GM20431 (cell line): Measurements from ENCODE around the gene RALB.

Source experiments
- in situ Hi-C: fragments of 300-500 bp; cut with MseI, MboI; formaldehyde crosslinking; loops from one replicate; pipeline ENCODE4 v1.15.0; 2020; ENCODE audit warnings: low sequenced_read_pairs; ENCODE audit not compliant: unreplicated experiment

The RALB gene, protein sequence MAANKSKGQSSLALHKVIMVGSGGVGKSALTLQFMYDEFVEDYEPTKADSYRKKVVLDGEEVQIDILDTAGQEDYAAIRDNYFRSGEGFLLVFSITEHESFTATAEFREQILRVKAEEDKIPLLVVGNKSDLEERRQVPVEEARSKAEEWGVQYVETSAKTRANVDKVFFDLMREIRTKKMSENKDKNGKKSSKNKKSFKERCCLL

DNA sequence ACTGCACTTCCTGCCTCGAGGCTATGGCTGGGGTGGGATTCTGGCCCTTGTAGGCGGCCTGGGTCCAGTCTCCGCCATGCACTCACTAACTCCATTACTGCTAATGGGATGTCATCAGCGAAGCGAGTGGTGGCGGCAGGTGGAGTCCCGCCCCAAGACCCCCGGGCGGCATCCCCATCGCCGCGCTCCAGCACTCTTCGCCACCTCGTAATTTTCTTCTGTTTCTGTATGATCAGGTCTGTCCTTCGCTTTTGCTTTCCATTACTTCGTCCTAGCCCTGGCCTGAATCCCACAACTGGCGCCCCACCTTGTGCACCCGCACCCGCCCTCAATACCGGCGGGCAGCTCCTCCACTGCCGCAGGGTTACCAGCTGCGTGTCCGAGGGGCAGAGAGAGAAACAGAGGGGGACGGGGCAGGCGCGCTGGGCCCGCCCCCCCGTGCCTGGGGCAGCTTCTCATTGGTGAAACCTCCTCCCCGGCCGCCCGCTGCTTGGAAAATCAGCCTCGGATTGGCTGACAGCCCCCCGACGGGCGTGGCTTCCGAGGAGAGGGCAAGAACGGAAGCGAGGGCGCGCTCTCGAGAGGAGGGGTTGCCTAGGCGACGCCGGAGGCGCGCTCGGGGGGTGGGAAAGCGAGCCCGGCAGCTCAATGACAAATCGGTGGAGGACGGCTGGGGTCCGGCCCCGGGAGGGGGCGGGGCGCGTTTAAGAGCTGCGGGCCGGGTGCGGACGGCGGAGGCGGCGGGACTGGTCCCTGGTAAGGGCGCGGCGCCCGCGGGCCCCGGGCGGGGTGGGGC, at the start of gene RALB:
Gene RALB (plus strand): TSS at position 628 of the 796 bp plus-strand sequence. CDS start 25,813 bp downstream, outside the sequence.
- in situ Hi-C loops: no loop called here

DNA sequence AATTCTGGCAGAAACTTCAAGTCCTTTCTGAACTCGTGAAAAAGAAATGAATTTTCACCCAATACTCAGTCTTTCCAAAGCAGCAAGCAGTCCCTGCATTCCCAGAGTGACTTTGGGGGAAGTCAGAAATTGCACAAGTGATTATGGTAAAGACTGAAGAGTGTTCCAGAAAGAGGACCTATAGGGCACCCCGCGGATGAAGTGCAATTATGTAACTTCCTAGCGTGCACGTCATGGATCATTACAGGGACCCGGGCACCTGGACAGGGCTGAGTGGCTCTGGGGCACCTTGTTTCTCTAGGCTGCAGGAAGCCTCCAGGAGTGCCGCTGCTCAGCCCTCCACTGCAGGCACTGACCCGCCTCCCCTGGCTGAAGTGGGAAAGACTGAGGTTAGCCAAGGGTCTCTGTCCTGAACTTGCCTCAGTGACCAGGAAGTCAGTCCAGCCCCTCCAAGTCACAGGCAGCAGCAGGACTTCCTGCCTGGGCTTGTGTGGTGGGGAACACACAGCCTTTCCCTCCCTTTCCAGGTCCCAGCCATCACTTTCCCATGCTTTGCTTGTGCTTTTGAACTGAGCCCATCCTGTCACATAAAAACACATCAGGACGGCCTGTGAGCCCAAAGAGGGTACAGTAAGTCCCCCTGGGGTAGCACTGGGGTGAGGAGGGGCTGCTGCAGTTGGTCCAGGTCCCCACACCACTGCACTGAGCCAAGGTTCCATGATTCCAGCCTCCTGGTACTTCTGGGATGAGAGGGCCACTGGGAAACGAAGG, 49.2 kb upstream of the RALB start:
- in situ Hi-C loops: loop anchor here (25.0 kb wide), 1 partner anchor 109 kb away; no protein-coding TSS in a partner anchor

DNA sequence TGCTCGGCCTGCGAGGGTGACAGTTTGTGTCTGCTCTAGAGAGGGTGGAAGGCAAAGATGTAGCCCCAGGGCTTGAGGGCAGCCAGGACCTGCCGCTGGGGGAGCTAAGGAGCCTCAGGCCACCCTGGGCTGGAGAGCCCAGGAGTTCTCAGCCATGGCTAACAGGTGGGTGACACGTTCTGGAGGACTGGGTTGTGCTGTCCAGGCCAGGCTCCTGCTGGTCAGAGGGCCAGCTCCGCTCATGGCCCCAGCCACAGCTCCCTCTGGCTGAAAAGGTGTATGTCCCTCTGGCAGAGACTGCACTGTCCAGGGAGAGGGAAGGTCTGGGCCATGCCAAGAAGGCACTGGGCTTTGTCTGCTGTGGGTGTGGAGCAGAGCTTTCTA, 48.6 kb upstream of the RALB start:
- in situ Hi-C loops: loop anchor here (25.0 kb wide), 1 partner anchor 108 kb away; no protein-coding TSS in a partner anchor

DNA sequence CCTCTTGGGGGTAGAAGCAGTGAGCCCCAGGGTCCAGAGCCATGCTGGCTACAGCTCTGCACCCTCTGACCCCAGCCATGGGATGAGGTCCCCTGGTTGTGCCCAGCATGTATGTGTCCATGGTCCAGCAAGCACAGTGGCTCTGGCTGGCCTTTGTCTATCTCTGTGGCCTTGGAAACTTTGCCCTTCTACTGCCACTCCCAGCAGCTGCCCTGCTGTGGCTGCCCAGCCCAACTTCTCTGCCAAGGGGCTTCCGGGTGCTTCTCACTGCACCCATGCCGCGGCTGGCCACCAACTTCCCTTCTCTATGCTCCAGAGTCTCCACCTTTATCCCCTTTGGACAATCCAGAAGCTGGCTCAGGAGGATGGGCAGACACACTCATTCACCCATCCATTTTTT, 48.2 kb upstream of the RALB start:
- in situ Hi-C loops: loop anchor here (25.0 kb wide), 1 partner anchor 108 kb away; no protein-coding TSS in a partner anchor

- in situ Hi-C loops: loop anchor here (25.0 kb wide), 1 partner anchor 107 kb away; no protein-coding TSS in a partner anchor
Observed at GRCh38 chr2:120204945-120205670, 47.5 kb upstream of the RALB start.

GRCh38 chr2:120206022-120206581, 46.5 kb upstream of the RALB start:
- in situ Hi-C loops: loop anchor here (25.0 kb wide), 1 partner anchor 106 kb away; no protein-coding TSS in a partner anchor

DNA sequence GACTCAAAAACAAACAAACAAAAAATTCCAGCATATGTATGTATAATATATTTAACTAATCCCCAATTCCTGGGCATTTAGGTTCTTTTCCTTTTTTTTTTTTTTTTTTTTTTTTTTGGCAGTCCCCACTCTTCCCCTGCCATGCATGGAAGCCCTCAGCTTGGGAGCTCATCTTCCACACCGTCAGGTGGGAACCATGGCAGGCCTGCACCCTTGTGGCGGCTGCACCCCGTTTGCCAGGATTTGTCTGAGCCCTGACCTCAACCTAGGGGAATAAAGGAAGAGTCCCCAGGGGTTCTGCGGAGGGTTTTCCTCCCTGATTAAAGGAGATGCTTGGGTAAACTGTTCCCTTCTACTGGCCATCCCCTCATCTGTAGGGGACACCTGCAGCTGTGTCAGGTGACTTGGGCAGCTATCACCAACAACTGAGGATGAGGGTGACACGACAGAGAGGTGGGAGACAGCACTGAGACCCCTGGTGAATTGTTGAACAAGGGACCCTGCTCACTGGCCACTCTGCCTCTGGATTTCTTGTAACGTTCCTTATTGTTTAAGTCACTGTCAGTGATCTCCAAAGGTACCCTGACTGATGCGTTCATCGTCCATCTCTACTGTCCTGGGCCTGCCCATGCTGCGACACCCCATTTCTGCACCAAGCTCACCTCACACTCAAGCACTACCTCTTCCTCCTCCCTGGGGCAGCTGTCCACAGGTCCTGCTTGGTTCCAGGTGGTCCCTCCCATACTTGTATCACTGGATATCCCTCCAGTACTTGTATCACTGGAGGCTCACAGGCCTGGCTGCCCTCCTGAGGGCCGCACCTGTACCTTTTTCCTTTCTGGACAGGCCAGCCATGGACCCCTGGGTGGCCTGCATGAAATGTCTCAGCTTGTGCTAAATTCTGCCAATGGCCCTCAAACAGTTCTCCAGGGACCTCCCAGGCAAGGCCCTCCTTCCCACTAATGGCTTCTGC, 44.0 kb upstream of the RALB start:
- in situ Hi-C loops: loop anchor here (25.0 kb wide), 1 partner anchor 104 kb away; no protein-coding TSS in a partner anchor

GRCh38 chr2:120209427-120210269, 43.0 kb upstream of the RALB start:
- in situ Hi-C loops: loop anchor here (25.0 kb wide), 1 partner anchor 103 kb away; no protein-coding TSS in a partner anchor

DNA sequence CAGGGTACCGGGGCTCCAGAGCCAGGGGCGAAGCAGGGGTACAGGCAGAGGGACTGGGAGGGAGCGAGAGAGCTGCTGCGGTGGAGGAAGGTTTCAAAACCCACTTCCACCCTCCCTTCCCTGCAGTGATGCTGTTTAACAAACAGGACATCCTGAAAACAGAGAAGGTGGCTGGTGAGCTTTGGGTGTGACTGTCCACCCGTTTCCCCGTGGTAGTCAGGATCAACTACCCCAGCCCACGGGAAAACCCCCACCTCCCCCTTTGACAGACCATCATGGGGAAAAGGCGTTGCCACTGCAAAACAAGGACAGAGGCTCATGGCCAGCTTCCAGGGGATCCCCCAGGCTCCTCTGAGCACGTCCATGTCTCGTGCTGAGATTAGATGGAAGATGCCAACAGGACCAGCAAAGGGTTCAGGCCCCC, 42.4 kb upstream of the RALB start:
- in situ Hi-C loops: loop anchor here (25.0 kb wide), 1 partner anchor 102 kb away; no protein-coding TSS in a partner anchor

DNA sequence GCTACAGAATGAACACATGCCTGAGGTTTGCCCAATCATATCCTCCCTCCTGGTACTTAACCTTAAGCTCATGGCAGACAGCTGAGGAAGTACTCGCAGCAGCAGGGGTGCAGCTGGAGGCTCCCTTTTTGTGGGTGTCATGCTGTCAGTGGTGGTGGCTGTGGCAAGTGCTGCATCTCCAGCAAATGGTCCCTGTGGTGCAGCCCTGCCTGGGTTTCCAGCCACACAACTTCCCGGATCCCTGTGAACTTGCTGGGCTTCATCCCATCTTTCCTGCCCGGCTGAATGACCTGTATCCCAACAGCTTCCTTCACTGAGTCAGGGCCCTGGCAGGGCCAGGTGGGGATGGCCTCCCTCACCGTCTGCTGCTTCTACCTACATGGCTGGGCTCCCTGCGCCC, 34.5 kb upstream of the RALB start:
- in situ Hi-C loops: loop anchor here (25.0 kb wide), 1 partner anchor 94 kb away; no protein-coding TSS in a partner anchor

DNA sequence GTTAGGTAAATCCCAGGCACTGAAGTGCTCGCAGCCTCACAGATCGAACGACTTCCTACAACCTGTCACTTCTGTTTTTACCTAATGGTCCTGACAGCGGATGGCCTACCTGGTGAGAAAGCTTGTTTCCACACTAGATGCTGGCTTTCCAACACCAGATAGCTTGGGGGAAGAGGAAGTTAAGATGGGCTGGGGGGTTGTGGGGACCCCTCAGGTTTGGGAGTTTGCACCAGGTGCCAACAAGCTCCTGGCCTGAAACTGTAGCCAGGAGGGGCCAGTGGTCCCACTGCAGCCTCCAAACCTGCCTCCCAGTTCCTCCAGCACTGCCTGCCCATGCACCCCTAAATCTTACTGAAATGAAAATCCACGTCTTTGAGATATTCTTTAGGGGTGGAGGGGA, 33.4 kb upstream of the RALB start:
- in situ Hi-C loops: loop anchor here (25.0 kb wide), 1 partner anchor 93 kb away; no protein-coding TSS in a partner anchor

DNA sequence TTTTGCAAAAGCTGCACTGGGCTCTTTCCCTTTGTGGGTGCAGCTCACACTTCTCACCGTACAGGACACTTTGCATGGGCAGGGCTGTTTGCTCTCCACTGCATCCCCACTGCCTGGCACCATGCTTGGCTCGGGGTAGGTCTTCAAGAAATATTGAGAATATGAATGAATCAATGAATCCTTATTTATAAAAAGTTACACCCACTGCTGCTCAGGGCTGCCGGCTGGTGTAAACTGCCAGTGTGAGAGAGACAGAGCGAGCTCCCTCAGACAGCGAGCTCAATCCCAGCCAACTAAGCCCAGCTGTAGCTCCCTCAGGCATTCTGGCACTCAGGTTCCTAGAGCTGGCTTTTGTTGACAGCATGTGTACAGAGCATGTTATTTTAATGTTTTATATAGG, 32.9 kb upstream of the RALB start:
- in situ Hi-C loops: loop anchor here (25.0 kb wide), 1 partner anchor 93 kb away; no protein-coding TSS in a partner anchor

DNA sequence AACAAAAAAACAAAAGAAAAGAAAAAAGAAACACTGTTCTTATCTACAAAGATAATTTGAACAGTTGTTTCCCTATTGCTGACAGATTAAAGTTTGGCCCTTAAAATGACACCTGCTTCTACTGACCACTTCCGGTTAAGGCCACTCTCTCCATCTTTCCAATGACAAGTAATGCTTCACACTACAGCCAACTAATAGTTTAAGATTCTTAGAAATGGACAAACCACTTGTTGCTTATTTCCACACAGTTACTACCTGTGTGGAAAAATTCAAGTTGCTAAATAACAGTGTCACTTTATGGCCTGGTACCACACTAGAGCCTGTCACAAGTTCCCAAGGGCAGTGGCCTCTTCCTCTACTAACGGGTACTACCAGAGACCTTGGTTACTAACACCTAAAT, 31.9 kb upstream of the RALB start:
- in situ Hi-C loops: loop anchor here (25.0 kb wide), 1 partner anchor 92 kb away; no protein-coding TSS in a partner anchor

- in situ Hi-C loops: loop anchor here (25.0 kb wide), 1 partner anchor 91 kb away; no protein-coding TSS in a partner anchor
Observed at GRCh38 chr2:120221616-120222015, 31.0 kb upstream of the RALB start.

DNA sequence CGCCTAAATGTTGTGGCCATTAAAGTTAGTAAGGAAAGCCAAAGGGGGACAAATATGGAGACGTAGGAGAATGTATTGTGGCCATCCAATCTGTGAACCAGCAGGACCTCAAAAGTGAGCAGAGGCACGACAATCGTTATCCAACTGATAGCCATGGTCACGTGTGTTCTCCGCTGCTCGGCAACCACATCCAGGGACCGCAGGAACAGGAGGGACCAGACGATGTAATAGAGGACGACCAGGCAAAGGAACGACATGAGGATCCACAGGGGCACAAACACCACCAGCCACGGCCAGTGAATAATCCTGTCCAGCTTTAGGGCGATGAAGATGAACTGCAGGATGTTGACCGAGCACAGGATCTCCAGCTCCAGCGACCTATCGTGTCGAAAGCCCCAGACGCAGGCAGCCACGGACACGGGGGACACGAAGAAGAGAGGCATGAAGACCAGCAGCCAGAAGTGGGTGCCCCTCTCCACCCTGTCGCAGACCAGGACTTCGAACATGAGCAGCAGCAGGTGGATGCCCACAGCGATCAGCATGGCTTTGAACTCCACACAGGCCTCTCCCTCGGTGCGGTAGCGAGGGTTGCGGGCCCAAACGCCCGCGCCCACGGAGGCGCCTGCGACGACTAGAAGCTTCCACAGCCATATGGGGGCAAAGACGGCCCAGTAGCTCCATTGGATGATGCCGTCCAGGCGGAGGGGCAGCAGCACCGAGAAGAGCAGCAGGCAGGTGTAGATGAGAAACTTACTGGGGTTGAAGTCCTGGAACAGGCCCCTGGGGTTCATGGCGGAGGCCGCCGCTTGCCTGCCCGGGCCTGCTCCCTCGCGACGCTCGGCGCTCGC, 30.2 kb upstream of the RALB start:
- in situ Hi-C loops: loop anchor here (25.0 kb wide), 1 partner anchor 90 kb away; no protein-coding TSS in a partner anchor
